Measurements from ENCODE around the gene SLC25A3.
"Not testable (repeated sequence)": the region's sequence is repeated elsewhere in the genome, so short reads cannot be mapped to it uniquely, and the experiment has no call there.

Gene SLC25A3

GRCh38 chr12:98593351-98594049 lies at the start of gene SLC25A3:
Gene SLC25A3 (plus strand): TSS chr12:98593686. CDS start chr12:98593979, 293 bp downstream.
- peak; percentile 99 for DNase-seq (ENCODE audit: low spot score)

- DNase-seq (ENCODE audit: low spot score) = no peak
Measured at GRCh38 chr12:98543701-98544100, 49.8 kb upstream of the SLC25A3 start.

GRCh38 chr12:98544751-98545150 lies 48.7 kb upstream of the SLC25A3 start:
- DNase-seq (ENCODE audit: low spot score) = no peak

- DNase-seq (ENCODE audit: low spot score) = no peak
Measured at GRCh38 chr12:98549371-98550110, 43.9 kb upstream of the SLC25A3 start.

GRCh38 chr12:98551787-98552186 lies 41.7 kb upstream of the SLC25A3 start:
- DNase-seq (ENCODE audit: low spot score) = no peak

- DNase-seq (ENCODE audit: low spot score) = not testable (repeated sequence)
Measured at GRCh38 chr12:98558097-98558496, 35.4 kb upstream of the SLC25A3 start.

- no peak for DNase-seq (ENCODE audit: low spot score)
Measured at GRCh38 chr12:98559666-98560065, 33.8 kb upstream of the SLC25A3 start.

GRCh38 chr12:98561846-98562245 lies 31.6 kb upstream of the SLC25A3 start:
- no peak for DNase-seq (ENCODE audit: low spot score)

- DNase-seq (ENCODE audit: low spot score) = no peak
Measured at GRCh38 chr12:98572010-98572409, 21.5 kb upstream of the SLC25A3 start.

- no peak for DNase-seq (ENCODE audit: low spot score)
Measured at GRCh38 chr12:98574110-98574509, 19.4 kb upstream of the SLC25A3 start.

GRCh38 chr12:98575013-98575412 lies 18.5 kb upstream of the SLC25A3 start:
- DNase-seq (ENCODE audit: low spot score) = no peak

GRCh38 chr12:98576795-98577194 lies 16.7 kb upstream of the SLC25A3 start:
- not testable (repeated sequence) for DNase-seq (ENCODE audit: low spot score)

GRCh38 chr12:98578392-98578791 lies 15.1 kb upstream of the SLC25A3 start:
- DNase-seq (ENCODE audit: low spot score) = no peak

- DNase-seq (ENCODE audit: low spot score) = no peak
Measured at GRCh38 chr12:98578821-98579220, 14.7 kb upstream of the SLC25A3 start.

GRCh38 chr12:98579347-98579746 lies 14.1 kb upstream of the SLC25A3 start:
- no peak for DNase-seq (ENCODE audit: low spot score)

GRCh38 chr12:98579835-98580234 lies 13.7 kb upstream of the SLC25A3 start:
- DNase-seq (ENCODE audit: low spot score) = no peak

GRCh38 chr12:98580695-98581094 lies 12.8 kb upstream of the SLC25A3 start:
- no peak for DNase-seq (ENCODE audit: low spot score)

GRCh38 chr12:98581101-98581500 lies 12.4 kb upstream of the SLC25A3 start:
- DNase-seq (ENCODE audit: low spot score) = no peak

- DNase-seq (ENCODE audit: low spot score) = no peak
Measured at GRCh38 chr12:98582093-98582492, 11.4 kb upstream of the SLC25A3 start.

GRCh38 chr12:98587084-98587483 lies 6.4 kb upstream of the SLC25A3 start:
- DNase-seq (ENCODE audit: low spot score) = no peak

GRCh38 chr12:98591209-98591608 lies 2.3 kb upstream of the SLC25A3 start:
- no peak for DNase-seq (ENCODE audit: low spot score)

GRCh38 chr12:98592825-98593322 lies 612 bp upstream of the SLC25A3 start:
- DNase-seq (ENCODE audit: low spot score) = no peak
